GM12874 (cell line): ENCODE results near the gene SVIL.
A peak's percentile ranks its signal among the peaks of the same experiment; 100 is the strongest.

Source experiments
- TF ChIP-seq, protein P1 (sequence below): IDR thresholded peaks from 2 replicates; pipeline ENCODE4 v1.5.1; 2011; ENCODE audit warnings: low read depth, mild to moderate bottlenecking, control low read depth, low read length, moderate library complexity; ENCODE audit not compliant: insufficient read depth

Gene SVIL

DNA sequence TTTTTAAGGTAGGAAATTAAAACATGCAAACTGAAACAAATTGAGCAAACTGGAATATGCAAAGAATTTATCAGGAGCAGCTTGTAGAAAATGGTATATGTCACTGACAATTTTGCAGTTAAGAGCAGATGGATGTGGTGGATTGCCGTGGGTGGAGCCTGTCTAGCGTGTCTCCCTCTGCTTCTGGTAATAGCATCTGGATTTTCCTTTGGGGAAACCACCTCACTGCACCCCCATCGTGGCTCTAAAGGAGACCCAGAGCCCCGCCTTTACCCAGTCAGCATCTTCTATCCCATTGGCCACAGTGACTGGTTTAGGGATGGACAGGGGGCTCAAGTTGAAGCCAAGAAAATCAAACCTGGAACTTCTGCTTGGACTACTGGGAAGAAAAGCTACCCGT, 142.9 kb downstream of the SVIL start:
- TF ChIP-seq, protein P1, sequence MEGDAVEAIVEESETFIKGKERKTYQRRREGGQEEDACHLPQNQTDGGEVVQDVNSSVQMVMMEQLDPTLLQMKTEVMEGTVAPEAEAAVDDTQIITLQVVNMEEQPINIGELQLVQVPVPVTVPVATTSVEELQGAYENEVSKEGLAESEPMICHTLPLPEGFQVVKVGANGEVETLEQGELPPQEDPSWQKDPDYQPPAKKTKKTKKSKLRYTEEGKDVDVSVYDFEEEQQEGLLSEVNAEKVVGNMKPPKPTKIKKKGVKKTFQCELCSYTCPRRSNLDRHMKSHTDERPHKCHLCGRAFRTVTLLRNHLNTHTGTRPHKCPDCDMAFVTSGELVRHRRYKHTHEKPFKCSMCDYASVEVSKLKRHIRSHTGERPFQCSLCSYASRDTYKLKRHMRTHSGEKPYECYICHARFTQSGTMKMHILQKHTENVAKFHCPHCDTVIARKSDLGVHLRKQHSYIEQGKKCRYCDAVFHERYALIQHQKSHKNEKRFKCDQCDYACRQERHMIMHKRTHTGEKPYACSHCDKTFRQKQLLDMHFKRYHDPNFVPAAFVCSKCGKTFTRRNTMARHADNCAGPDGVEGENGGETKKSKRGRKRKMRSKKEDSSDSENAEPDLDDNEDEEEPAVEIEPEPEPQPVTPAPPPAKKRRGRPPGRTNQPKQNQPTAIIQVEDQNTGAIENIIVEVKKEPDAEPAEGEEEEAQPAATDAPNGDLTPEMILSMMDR = no peak

DNA sequence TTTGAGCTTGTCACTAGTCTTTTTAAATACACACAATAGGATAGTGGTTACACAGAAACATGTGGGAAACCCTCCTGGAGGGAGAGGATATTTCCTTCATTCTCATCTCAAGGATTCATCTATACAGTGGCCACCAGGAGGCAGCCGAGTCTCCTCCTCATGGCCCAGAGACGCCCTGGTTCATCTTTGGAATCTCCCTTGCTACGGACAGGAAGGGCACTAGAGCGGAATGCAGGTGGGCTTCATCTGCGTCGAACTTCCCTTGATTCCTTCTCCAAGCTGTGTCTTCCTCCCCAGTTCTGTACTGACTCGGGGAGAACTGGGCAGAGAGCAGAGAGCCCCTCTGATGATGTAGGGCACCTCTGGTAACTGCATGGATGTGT, 146.9 kb downstream of the SVIL start:
- TF ChIP-seq, protein P1 = 0 out of 2 replicates have a peak, but pooled peaks have one; percentile 2

DNA sequence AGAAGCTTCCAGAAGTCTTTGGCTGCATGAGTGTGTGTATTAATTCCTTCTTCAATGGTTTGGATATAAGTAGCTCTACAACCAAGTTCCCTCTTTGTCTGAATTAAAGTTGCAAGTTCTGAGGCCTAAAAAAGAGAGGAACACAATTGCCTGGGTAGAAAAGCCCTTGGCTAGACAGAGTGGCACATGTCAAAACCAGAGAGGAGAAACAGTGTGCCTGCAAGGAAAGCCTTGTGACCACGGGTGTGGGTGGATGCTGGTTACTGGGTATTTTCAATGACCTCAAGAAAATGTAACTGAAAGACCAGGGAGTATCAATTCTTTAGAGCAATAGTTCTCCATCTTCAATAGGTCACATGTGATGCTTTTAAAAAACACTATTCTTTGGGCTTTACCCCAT, 148.3 kb downstream of the SVIL start:
- TF ChIP-seq, protein P1 = no peak

DNA sequence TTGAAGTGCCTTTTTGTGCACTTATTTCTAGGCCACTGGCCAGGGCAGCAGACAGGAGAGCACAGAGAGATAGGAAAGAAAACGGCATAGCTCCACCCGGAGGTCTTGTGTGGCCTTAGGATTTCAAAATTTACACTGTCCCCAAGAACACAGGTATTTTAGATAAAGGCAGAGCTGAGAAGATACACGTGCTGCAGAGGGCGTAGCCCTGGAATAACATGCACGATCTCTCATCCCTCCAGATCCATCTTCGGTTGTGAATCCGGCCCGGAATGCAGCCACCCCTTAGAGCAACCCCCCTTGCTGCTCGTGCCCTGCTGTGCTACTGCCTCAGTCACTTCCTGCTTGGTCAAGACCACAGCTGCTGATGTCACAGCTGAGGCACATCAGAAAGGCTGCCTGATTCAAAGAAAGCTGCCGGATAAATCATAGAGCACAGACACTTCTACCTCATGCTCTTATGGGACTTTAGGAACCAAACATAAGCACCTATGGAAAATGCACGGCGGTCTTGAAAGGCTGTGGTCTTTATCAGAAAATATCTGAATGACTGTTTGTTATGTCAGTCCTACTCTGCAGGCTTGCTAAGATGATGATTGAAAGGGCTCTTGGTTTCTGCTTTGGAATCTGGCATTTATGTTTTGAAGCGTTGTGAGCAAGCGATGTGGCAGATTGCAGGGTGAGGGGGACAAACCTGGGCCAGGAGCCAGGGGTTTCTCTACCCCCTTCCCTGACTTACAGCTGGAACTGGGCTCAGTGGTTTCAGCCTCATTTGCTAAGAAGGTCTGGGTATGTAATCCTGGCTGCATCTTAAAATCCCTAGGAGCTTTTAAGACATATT, 152.0 kb downstream of the SVIL start:
- TF ChIP-seq, protein P1 = no peak

DNA sequence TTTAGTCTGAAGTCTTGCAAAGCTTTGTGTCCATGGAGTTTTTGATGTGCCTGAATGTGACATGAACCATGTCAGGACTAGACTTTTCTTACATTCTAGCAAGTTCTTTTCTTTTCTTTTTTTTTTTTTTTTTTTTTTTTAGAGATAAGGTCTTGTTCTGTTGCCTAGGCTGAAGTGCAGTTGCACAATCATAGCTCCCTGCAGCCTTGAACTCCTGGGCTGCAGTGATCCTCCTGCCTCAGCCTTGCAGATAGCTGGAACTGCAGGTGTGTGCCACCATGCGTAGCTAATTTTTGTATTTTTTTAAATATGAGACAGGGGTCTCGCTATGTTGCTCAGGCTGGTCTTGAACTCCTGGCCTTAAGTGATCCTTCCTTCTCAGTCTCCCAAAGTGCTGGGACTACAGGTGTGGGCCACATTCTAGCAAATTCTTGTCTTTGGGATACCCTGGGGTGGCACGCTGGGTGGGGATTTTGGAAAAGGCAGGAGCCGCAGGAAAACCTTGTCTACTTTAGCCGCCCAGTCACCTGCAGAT, 152.8 kb downstream of the SVIL start:
- TF ChIP-seq, protein P1 = no peak

DNA sequence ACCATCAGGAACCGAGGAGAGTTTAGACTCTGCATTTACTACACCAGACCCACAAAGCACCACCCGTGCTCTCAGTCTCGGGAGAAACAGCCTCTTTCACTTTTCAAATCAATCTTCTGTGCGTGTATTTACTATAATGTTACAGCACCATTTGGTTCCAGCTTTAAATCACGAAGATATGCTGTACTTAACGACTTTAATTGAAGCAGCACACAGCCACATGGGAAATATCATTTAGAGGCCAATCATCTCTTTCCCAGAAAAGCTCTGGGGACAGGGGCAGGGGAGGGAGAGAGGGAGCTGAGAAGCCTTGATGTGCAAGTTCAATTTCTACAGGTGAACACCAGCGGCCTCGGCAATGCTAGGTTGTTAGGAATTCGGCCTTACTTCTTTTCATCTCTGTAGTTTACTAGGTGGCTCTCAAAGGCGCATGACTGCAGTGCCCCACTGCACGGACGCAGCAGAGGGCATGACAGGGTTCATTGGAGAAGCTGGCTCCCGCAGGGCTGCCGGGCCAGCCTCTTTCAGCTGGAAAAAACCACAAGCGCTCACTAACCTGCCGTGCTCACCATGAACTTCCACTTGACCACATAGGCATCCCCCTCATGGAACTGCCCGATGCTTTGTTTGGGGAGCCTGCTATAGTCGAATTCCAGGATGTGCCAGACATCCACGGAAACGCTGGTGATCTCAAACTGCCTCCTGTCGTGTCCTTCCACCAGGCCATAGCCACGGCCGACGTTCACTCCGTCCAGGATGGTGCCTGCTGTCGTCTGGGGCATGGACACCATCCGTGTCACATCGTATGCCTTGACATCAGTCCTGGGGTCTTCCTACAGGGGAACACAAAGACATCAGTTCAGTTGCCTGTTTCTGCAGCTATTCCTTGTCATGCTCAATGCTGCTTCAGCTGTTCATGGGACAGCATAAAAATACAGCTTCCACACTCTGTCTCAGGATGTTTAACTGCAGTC, 154.5 kb downstream of the SVIL start:
- TF ChIP-seq, protein P1 = no peak
